ENCODE data around the gene LRRC45. TPM values are rescaled to one million over a fixed set of nuclear protein-coding genes. Genes with fewer than 3 reads are reported as not detected.

The LRRC45 gene
- total and polyA plus RNA-seq, 9 of the 15 experiments (the other 6 are each of a cell fraction or from before 2014, with no cell fraction given), result 3.5 to 21.5 (median 11.2) TPM; not detected in 2

GRCh38 chr17:82022981-82023446 is at the start of gene LRRC45 (continued):
- TF ChIP-seq, protein P1, sequence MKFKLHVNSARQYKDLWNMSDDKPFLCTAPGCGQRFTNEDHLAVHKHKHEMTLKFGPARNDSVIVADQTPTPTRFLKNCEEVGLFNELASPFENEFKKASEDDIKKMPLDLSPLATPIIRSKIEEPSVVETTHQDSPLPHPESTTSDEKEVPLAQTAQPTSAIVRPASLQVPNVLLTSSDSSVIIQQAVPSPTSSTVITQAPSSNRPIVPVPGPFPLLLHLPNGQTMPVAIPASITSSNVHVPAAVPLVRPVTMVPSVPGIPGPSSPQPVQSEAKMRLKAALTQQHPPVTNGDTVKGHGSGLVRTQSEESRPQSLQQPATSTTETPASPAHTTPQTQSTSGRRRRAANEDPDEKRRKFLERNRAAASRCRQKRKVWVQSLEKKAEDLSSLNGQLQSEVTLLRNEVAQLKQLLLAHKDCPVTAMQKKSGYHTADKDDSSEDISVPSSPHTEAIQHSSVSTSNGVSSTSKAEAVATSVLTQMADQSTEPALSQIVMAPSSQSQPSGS (CRISPR knock-in tag; IDR thresholded peaks at IDR 0.05), result no peak
- peak; percentile 83 for TF ChIP-seq CHD2 (IDR thresholded peaks at IDR 0.05; ENCODE audit: low read depth, low read length)
- TF ChIP-seq HNRNPLL (IDR thresholded peaks at IDR 0.05; ENCODE audit: low read depth, low read length, poor library complexity, severe bottlenecking), result peak; percentile 74
- no peak for TF ChIP-seq TAF7 (tag; IDR thresholded peaks at IDR 0.05)
- peak; percentile 68; the same call in 1 of the 2 replicates for TF ChIP-seq CXXC5 (CRISPR knock-in tag; IDR thresholded peaks at IDR 0.05)
- no peak for TF ChIP-seq TARDBP (IDR thresholded peaks at IDR 0.05)
- TF ChIP-seq ZNF696 (CRISPR knock-in tag; conservative IDR thresholded peaks at IDR 0.05), result no peak
- no peak; the same call in 1 of the 2 replicates for TF ChIP-seq EGR1 (conservative IDR thresholded peaks at IDR 0.05)
- TF ChIP-seq NEUROD1 (IDR thresholded peaks at IDR 0.05; ENCODE audit: borderline replicate concordance, low read depth, low read length, partially characterized antibody), result peak; percentile 96
- no peak for TF ChIP-seq TCF7 (IDR thresholded peaks at IDR 0.05; ENCODE audit: borderline replicate concordance)
- no peak for TF ChIP-seq KLF1 (tag; IDR thresholded peaks at IDR 0.05)
- no peak for TF ChIP-seq SRSF3 (IDR thresholded peaks at IDR 0.05; ENCODE audit: insufficient read depth, low read length)
- TF ChIP-seq PHB (CRISPR knock-in tag; IDR thresholded peaks at IDR 0.05), result no peak
- TF ChIP-seq DNMT1 (IDR thresholded peaks at IDR 0.05), result no peak
- TF ChIP-seq MAZ (CRISPR knock-in tag; conservative IDR thresholded peaks at IDR 0.05 in 1 of 2, IDR thresholded peaks at IDR 0.05 in 1 of 2), result peak in 1 of 2 experiments; percentile 4; a peak in 1 of 4 replicates
- TF ChIP-seq, protein P2, sequence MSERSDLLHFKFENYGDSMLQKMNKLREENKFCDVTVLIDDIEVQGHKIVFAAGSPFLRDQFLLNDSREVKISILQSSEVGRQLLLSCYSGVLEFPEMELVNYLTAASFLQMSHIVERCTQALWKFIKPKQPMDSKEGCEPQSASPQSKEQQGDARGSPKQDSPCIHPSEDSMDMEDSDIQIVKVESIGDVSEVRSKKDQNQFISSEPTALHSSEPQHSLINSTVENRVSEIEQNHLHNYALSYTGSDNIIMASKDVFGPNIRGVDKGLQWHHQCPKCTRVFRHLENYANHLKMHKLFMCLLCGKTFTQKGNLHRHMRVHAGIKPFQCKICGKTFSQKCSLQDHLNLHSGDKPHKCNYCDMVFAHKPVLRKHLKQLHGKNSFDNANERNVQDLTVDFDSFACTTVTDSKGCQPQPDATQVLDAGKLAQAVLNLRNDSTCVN (CRISPR knock-in tag; IDR thresholded peaks at IDR 0.05), result no peak
- TF ChIP-seq ELF4 (CRISPR knock-in tag; IDR thresholded peaks at IDR 0.05), result no peak
